ENCODE data around the gene OSBPL8.
A peak's percentile ranks its signal among the peaks of the same experiment; 100 is the strongest.

OSBPL8 gene

GRCh38 chr12:76590131-76590530 is 30.6 kb upstream of the OSBPL8 start:
- Histone ChIP-seq H3K14ac (ENCODE audit: low read length) (no peak overlapping the region), H3K27ac (replicated peaks; ENCODE audit: low read length) (no peak overlapping the region), H2AK5ac (ENCODE audit: low read depth, low read length) (no peak overlapping the region), H4K8ac (ENCODE audit: low read depth, low read length) (no peak overlapping the region), H3K9ac (ENCODE audit: low read depth, low read length, poor library complexity) (no peak overlapping the region), H3K4me1 (ENCODE audit: control insufficient read depth in 2 of 2, insufficient read depth in 1 of 2, low read depth in 1 of 2, low read length in 2 of 2) (no peaks in the 10 kb centered on the region), H3K9me3 (replicated peaks in 1 of 2; ENCODE audit: control insufficient read depth in 2 of 2, insufficient read depth in 1 of 2, low read depth in 1 of 2, low read length in 2 of 2) (no peaks in the 10 kb centered on the region), H3K4me3 (ENCODE audit: low read length in 2 of 2) (no peak overlapping the region), H2AFZ (ENCODE audit: low read length) (no peak overlapping the region), H3K4ac (ENCODE audit: low read length) (no peak overlapping the region), H3K27me3 (ENCODE audit: control insufficient read depth in 3 of 3, insufficient read depth in 3 of 3, low read depth in 1 of 3, low read length in 3 of 3) (no peaks in the 10 kb centered on the region), H2BK12ac (ENCODE audit: low read length) (no peak overlapping the region), H2BK15ac (ENCODE audit: low read length) (no peak overlapping the region), H3K23ac (ENCODE audit: low read depth, low read length, poor library complexity) (no peak overlapping the region), H3K36me3 (replicated peaks in 1 of 2; ENCODE audit: control insufficient read depth in 2 of 2, insufficient read depth in 2 of 2, low read length in 2 of 2) (no peaks in the 10 kb centered on the region), H2BK120ac (ENCODE audit: low read depth, low read length) (no peak overlapping the region), H4K91ac (ENCODE audit: low read depth, low read length, poor library complexity) (no peak overlapping the region), H3K18ac (ENCODE audit: low read length) (no peak overlapping the region), H3K79me1 (ENCODE audit: low read depth, low read length) (no peaks in the 10 kb centered on the region), H2BK5ac (ENCODE audit: low read length) (no peak overlapping the region), H3K4me2 (ENCODE audit: insufficient read depth, low read length, poor library complexity, severe bottlenecking) (no peak overlapping the region)
- no peak for DNase-seq (ENCODE audit: low spot score)
- WGBS, 2 donors (ENCODE audit: extremely low coverage in 2 of 2, insufficient read length in 2 of 2, insufficient replicate concordance in 1 of 2), result no CpG with 5 or more reads among the region's 3 CpGs

- H3K23ac ChIP-seq (ENCODE audit: low read depth, low read length, poor library complexity), result no peak overlapping the region
- H2AFZ ChIP-seq (ENCODE audit: low read length), result no peak overlapping the region
- no peak for DNase-seq (ENCODE audit: low spot score)
- no peak overlapping the region for H3K4me3 ChIP-seq (ENCODE audit: low read length in 2 of 2)
- H3K4me1 ChIP-seq (ENCODE audit: control insufficient read depth in 2 of 2, insufficient read depth in 1 of 2, low read depth in 1 of 2, low read length in 2 of 2), result no peaks in the 10 kb centered on the region
- no peak overlapping the region for H3K9ac ChIP-seq (ENCODE audit: low read depth, low read length, poor library complexity)
- H3K9me3 ChIP-seq (replicated peaks in 1 of 2; ENCODE audit: control insufficient read depth in 2 of 2, insufficient read depth in 1 of 2, low read depth in 1 of 2, low read length in 2 of 2), result no peaks in the 10 kb centered on the region
- no peak overlapping the region for H4K91ac ChIP-seq (ENCODE audit: low read depth, low read length, poor library complexity)
- H2BK15ac ChIP-seq (ENCODE audit: low read length), result no peak overlapping the region
- H3K4me2 ChIP-seq (ENCODE audit: insufficient read depth, low read length, poor library complexity, severe bottlenecking), result no peak overlapping the region
- no peaks in the 10 kb centered on the region for H3K36me3 ChIP-seq (replicated peaks in 1 of 2; ENCODE audit: control insufficient read depth in 2 of 2, insufficient read depth in 2 of 2, low read length in 2 of 2)
- H3K79me1 ChIP-seq (ENCODE audit: low read depth, low read length), result no peaks in the 10 kb centered on the region
- no peaks in the 10 kb centered on the region for H3K27me3 ChIP-seq (ENCODE audit: control insufficient read depth in 3 of 3, insufficient read depth in 3 of 3, low read depth in 1 of 3, low read length in 3 of 3)
- no peak overlapping the region for H3K18ac ChIP-seq (ENCODE audit: low read length)
- H2BK120ac ChIP-seq (ENCODE audit: low read depth, low read length), result no peak overlapping the region
- H2BK5ac ChIP-seq (ENCODE audit: low read length), result no peak overlapping the region
- no peak overlapping the region for H2AK5ac ChIP-seq (ENCODE audit: low read depth, low read length)
- no peak overlapping the region for H3K4ac ChIP-seq (ENCODE audit: low read length)
- no peak overlapping the region for H4K8ac ChIP-seq (ENCODE audit: low read depth, low read length)
- no peak overlapping the region for H3K27ac ChIP-seq (replicated peaks; ENCODE audit: low read length)
- H3K14ac ChIP-seq (ENCODE audit: low read length), result no peak overlapping the region
- no peak overlapping the region for H2BK12ac ChIP-seq (ENCODE audit: low read length)
Observed at GRCh38 chr12:76588881-76589565, 29.5 kb upstream of the OSBPL8 start.

- no peak overlapping the region for H3K9ac ChIP-seq (ENCODE audit: low read depth, low read length, poor library complexity)
- no peak overlapping the region for H3K23ac ChIP-seq (ENCODE audit: low read depth, low read length, poor library complexity)
- no peak overlapping the region for H4K8ac ChIP-seq (ENCODE audit: low read depth, low read length)
- H3K4me1 ChIP-seq (ENCODE audit: control insufficient read depth in 2 of 2, insufficient read depth in 1 of 2, low read depth in 1 of 2, low read length in 2 of 2), result no peaks in the 10 kb centered on the region
- no peak overlapping the region for H3K27ac ChIP-seq (replicated peaks; ENCODE audit: low read length)
- no peak overlapping the region for H2AFZ ChIP-seq (ENCODE audit: low read length)
- H2BK15ac ChIP-seq (ENCODE audit: low read length), result no peak overlapping the region
- no peak overlapping the region for H3K14ac ChIP-seq (ENCODE audit: low read length)
- H3K27me3 ChIP-seq (ENCODE audit: control insufficient read depth in 3 of 3, insufficient read depth in 3 of 3, low read depth in 1 of 3, low read length in 3 of 3), result no peaks in the 10 kb centered on the region
- H3K9me3 ChIP-seq (replicated peaks in 1 of 2; ENCODE audit: control insufficient read depth in 2 of 2, insufficient read depth in 1 of 2, low read depth in 1 of 2, low read length in 2 of 2), result no peaks in the 10 kb centered on the region
- H3K18ac ChIP-seq (ENCODE audit: low read length), result no peak overlapping the region
- no peak overlapping the region for H2BK12ac ChIP-seq (ENCODE audit: low read length)
- H3K4ac ChIP-seq (ENCODE audit: low read length), result no peak overlapping the region
- H2BK5ac ChIP-seq (ENCODE audit: low read length), result no peak overlapping the region
- H2AK5ac ChIP-seq (ENCODE audit: low read depth, low read length), result no peak overlapping the region
- H3K4me2 ChIP-seq (ENCODE audit: insufficient read depth, low read length, poor library complexity, severe bottlenecking), result no peak overlapping the region
- no peaks in the 10 kb centered on the region for H3K79me1 ChIP-seq (ENCODE audit: low read depth, low read length)
- H3K4me3 ChIP-seq (ENCODE audit: low read length in 2 of 2), result no peak overlapping the region
- H2BK120ac ChIP-seq (ENCODE audit: low read depth, low read length), result no peak overlapping the region
- no peak for DNase-seq (ENCODE audit: low spot score)
- no peak overlapping the region for H4K91ac ChIP-seq (ENCODE audit: low read depth, low read length, poor library complexity)
- no peaks in the 10 kb centered on the region for H3K36me3 ChIP-seq (replicated peaks in 1 of 2; ENCODE audit: control insufficient read depth in 2 of 2, insufficient read depth in 2 of 2, low read length in 2 of 2)
- no CpG with 5 or more reads among the region's 3 CpGs for WGBS, 2 donors (ENCODE audit: extremely low coverage in 2 of 2, insufficient read length in 2 of 2, insufficient replicate concordance in 1 of 2)
Observed at GRCh38 chr12:76587428-76588178, 28.0 kb upstream of the OSBPL8 start.

- no peak overlapping the region for H3K18ac ChIP-seq (ENCODE audit: low read length)
- DNase-seq (ENCODE audit: low spot score), result peak; percentile 11
- WGBS, 2 donors (ENCODE audit: extremely low coverage in 2 of 2, insufficient read length in 2 of 2, insufficient replicate concordance in 1 of 2), result no CpG with 5 or more reads among the region's 3 CpGs
- no peak overlapping the region for H3K9ac ChIP-seq (ENCODE audit: low read depth, low read length, poor library complexity)
- no peak overlapping the region for H2BK12ac ChIP-seq (ENCODE audit: low read length)
- no peak overlapping the region for H2BK5ac ChIP-seq (ENCODE audit: low read length)
- no peak overlapping the region for H3K27ac ChIP-seq (replicated peaks; ENCODE audit: low read length)
- no peak overlapping the region for H4K91ac ChIP-seq (ENCODE audit: low read depth, low read length, poor library complexity)
- H3K4me3 ChIP-seq (ENCODE audit: low read length in 2 of 2), result no peak overlapping the region
- H3K36me3 ChIP-seq (replicated peaks in 1 of 2; ENCODE audit: control insufficient read depth in 2 of 2, insufficient read depth in 2 of 2, low read length in 2 of 2), result no peaks in the 10 kb centered on the region
- H2AK5ac ChIP-seq (ENCODE audit: low read depth, low read length), result no peak overlapping the region
- no peaks in the 10 kb centered on the region for H3K27me3 ChIP-seq (ENCODE audit: control insufficient read depth in 3 of 3, insufficient read depth in 3 of 3, low read depth in 1 of 3, low read length in 3 of 3)
- no peaks in the 10 kb centered on the region for H3K79me1 ChIP-seq (ENCODE audit: low read depth, low read length)
- no peaks in the 10 kb centered on the region for H3K9me3 ChIP-seq (replicated peaks in 1 of 2; ENCODE audit: control insufficient read depth in 2 of 2, insufficient read depth in 1 of 2, low read depth in 1 of 2, low read length in 2 of 2)
- H2AFZ ChIP-seq (ENCODE audit: low read length), result no peak overlapping the region
- H2BK120ac ChIP-seq (ENCODE audit: low read depth, low read length), result no peak overlapping the region
- H3K4ac ChIP-seq (ENCODE audit: low read length), result no peak overlapping the region
- no peak overlapping the region for H3K23ac ChIP-seq (ENCODE audit: low read depth, low read length, poor library complexity)
- H3K4me1 ChIP-seq (ENCODE audit: control insufficient read depth in 2 of 2, insufficient read depth in 1 of 2, low read depth in 1 of 2, low read length in 2 of 2), result no peaks in the 10 kb centered on the region
- no peak overlapping the region for H4K8ac ChIP-seq (ENCODE audit: low read depth, low read length)
- H2BK15ac ChIP-seq (ENCODE audit: low read length), result no peak overlapping the region
- no peak overlapping the region for H3K14ac ChIP-seq (ENCODE audit: low read length)
- no peak overlapping the region for H3K4me2 ChIP-seq (ENCODE audit: insufficient read depth, low read length, poor library complexity, severe bottlenecking)
Observed at GRCh38 chr12:76586764-76587395, 27.3 kb upstream of the OSBPL8 start.
